Tibial artery (tissue), 4 donors: ENCODE measurements around the gene COL4A3.

Experiments
- DNase-seq, 2 donors: peaks; one replicate each; pipeline ENCODE4 v3.0.0-alpha.2; 2019
- H3K27ac ChIP-seq, 2 donors: fragments of 200-600 bp; sonication (generic) in 1 of 2; 1 replicate in 1 of 2; 2 replicates in 1 of 2; pipeline ENCODE4 v1.5.1; 2018 to 2019; ENCODE audit warnings: mild to moderate bottlenecking in 1 of 2
- H3K27me3 ChIP-seq, 2 donors: fragments of 200-600 bp; sonication (generic) in 1 of 2; one replicate each; pipeline versions ENCODE4 v1.5.1 to v1.6.0; 2016 to 2019
- H3K36me3 ChIP-seq, 3 donors: fragments of 200-600 bp; sonication (generic) in 2 of 3; one replicate each; pipeline ENCODE4 v1.5.1; 2016 to 2019; ENCODE audit warnings: mild to moderate bottlenecking in 2 of 3
- H3K4me1 ChIP-seq, 4 donors: fragments of 200-600 bp; sonication (generic) in 2 of 4; 1 replicate in 3 of 4; 2 replicates in 1 of 4; pipeline ENCODE4 v1.5.1; 2016 to 2019
- H3K4me3 ChIP-seq, 2 donors: fragments of 200-600 bp; sonication (generic) in 1 of 2; 1 replicate in 1 of 2; 2 replicates in 1 of 2; pipeline ENCODE4 v1.5.1; 2018 to 2019; ENCODE audit warnings: mild to moderate bottlenecking in 2 of 2
- H3K9me3 ChIP-seq, 3 donors: fragments of 200-600 bp; sonication (generic) in 1 of 3; one replicate each; pipeline ENCODE4 v1.5.1; 2016 to 2019
- CTCF ChIP-seq, 2 experiments: fragments of 200-600 bp in 1 of 2; fragments of 450-650 bp in 1 of 2; IDR thresholded peaks; one replicate each; pipeline ENCODE4 v1.5.1; 2017 to 2019; ENCODE audit warnings: antibody characterized with exemption in 2 of 2, mild to moderate bottlenecking in 1 of 2, moderate library complexity in 1 of 2
- intact Hi-C: fragments of 100-400 bp; cut with DNase I; formaldehyde crosslinking; loops from one replicate; pipeline ENCODE4 v1.15.0; 2023; ENCODE audit warnings: low total_unique reads

COL4A3 gene

GRCh38 chr2:227234429-227234828, 70.0 kb downstream of the COL4A3 start:
- intact Hi-C loops: no loop called here
- no peaks in the 10 kb centered on the region for H3K36me3 ChIP-seq
- H3K9me3 ChIP-seq: no peaks in the 10 kb centered on the region

GRCh38 chr2:227237786-227238185, 73.4 kb downstream of the COL4A3 start:
- no peak overlapping the region for H3K27ac ChIP-seq
- no peaks in the 10 kb centered on the region for H3K4me1 ChIP-seq
- H3K9me3 ChIP-seq: no peaks in the 10 kb centered on the region
- no peaks in the 10 kb centered on the region for H3K27me3 ChIP-seq
- H3K4me3 ChIP-seq: no peak overlapping the region
- no peak for TF ChIP-seq CTCF (IDR thresholded peaks at IDR 0.05)
- intact Hi-C loops: no loop called here
- DNase-seq: no peak
- no peaks in the 10 kb centered on the region for H3K36me3 ChIP-seq

More at GRCh38 chr2:227234429-227234828, 70.0 kb downstream of the COL4A3 start:
- no peak overlapping the region for H3K4me3 ChIP-seq
- no peak overlapping the region for H3K27ac ChIP-seq
- no peak for DNase-seq
- H3K4me1 ChIP-seq: no peaks in the 10 kb centered on the region
- TF ChIP-seq CTCF (IDR thresholded peaks at IDR 0.05): no peak
- no peaks in the 10 kb centered on the region for H3K27me3 ChIP-seq

- no peak overlapping the region for H3K27ac ChIP-seq
- H3K4me1 ChIP-seq: no peaks in the 10 kb centered on the region
- no peak overlapping the region for H3K4me3 ChIP-seq
- TF ChIP-seq CTCF (IDR thresholded peaks at IDR 0.05): peak; percentile 69 to 85
- H3K27me3 ChIP-seq: no peaks in the 10 kb centered on the region
- no peaks in the 10 kb centered on the region for H3K9me3 ChIP-seq
- peak; percentile 67 to 69 for DNase-seq
- intact Hi-C loops: no loop called here
- no peaks in the 10 kb centered on the region for H3K36me3 ChIP-seq
These were observed 74.1 kb downstream of the COL4A3 start for GRCh38 chr2:227238238-227239237.

- no peaks in the 10 kb centered on the region for H3K4me1 ChIP-seq
- no peak for TF ChIP-seq CTCF (IDR thresholded peaks at IDR 0.05)
- H3K27ac ChIP-seq: no peak overlapping the region
- H3K9me3 ChIP-seq: no peaks in the 10 kb centered on the region
- H3K36me3 ChIP-seq: no peaks in the 10 kb centered on the region
- DNase-seq: no peak
- intact Hi-C loops: loop anchor here (5.0 kb wide), 1 partner anchor 114 kb away; no protein-coding TSS in a partner anchor
- H3K27me3 ChIP-seq: no peaks in the 10 kb centered on the region
- no peak overlapping the region for H3K4me3 ChIP-seq
These were observed 76.6 kb downstream of the COL4A3 start for GRCh38 chr2:227241005-227241404.

- H3K4me3 ChIP-seq: no peak overlapping the region
- no peaks in the 10 kb centered on the region for H3K9me3 ChIP-seq
- no peaks in the 10 kb centered on the region for H3K27me3 ChIP-seq
- peaks cover 0 to 4% (median 0%) of the 10 kb centered on the region in 4 donors for H3K4me1 ChIP-seq
- no peak overlapping the region for H3K27ac ChIP-seq
- intact Hi-C loops: no loop called here
- TF ChIP-seq CTCF (IDR thresholded peaks at IDR 0.05): no peak
- H3K36me3 ChIP-seq: no peaks in the 10 kb centered on the region
- DNase-seq: no peak
These were observed 84.5 kb downstream of the COL4A3 start for GRCh38 chr2:227248876-227249275.
